HCT116 (cell line): Measurements from ENCODE around the gene PTCD3. TPM values are rescaled to one million over a fixed set of nuclear protein-coding genes. Genes with fewer than 3 reads are reported as not detected.

ENCODE experiments used
- ATAC-seq: fragments of 200-7000 bp; cut with Tn5 transposase; 2 replicates; pipeline ENCODE4 v1.9.1; 2020; ENCODE audit warnings: mild to moderate bottlenecking, moderate library complexity
- BruUV-seq: library from RNA; stranded (reverse); fragments of 400-500 nt; replicated peaks from 2 replicates; lab custom pipeline; 2021; lab: Mats Ljungman, UMichigan
- CTCF ChIA-PET: fragments of 300-600 bp; sonication (Branson Sonifier 250); formaldehyde crosslinking; loops from one replicate; lab custom pipeline; 2021; ENCODE audit warnings: antibody characterized with exemption; lab: Charles Lee
- POLR2A ChIA-PET: fragments of 300-600, 350-600 bp; sonication (Branson Sonifier 250); formaldehyde crosslinking; loops from one replicate; lab custom pipeline; 2021; ENCODE audit warnings: antibody characterized with exemption; lab: Charles Lee
- RAD21 ChIA-PET, 2 experiments: fragments of 300-600 bp; sonication (Branson Sonifier 250); formaldehyde crosslinking; loops; one replicate each; lab custom pipeline; 2023; ENCODE audit warnings: low total read pairs in 2 of 2; ENCODE audit not compliant: uncharacterized antibody in 2 of 2, unreplicated experiment in 2 of 2, low non-redundant PET in 1 of 2; lab: Charles Lee
- DNase-seq: peaks from one replicate; pipeline ENCODE4 v3.0.0-alpha.2; 2010; ENCODE audit warnings: low read depth, low spot score
- H2AFZ ChIP-seq: fragments of 200-600 bp; shearing (Covaris generic), sonication (generic); 2 replicates; pipeline ENCODE4 v1.6.1; 2017; ENCODE audit warnings: low read depth, mixed run types, mixed read lengths, antibody characterized with exemption, low read length; ENCODE audit not compliant: poor library complexity, severe bottlenecking
- H3K27ac ChIP-seq: 2 replicates; pipeline ENCODE4 v1.5.1; 2012; ENCODE audit warnings: low read depth, low read length
- H3K27me3 ChIP-seq: fragments of 200-600 bp; sonication (generic); 2 replicates; pipeline ENCODE4 v1.6.1; 2016; ENCODE audit warnings: mixed run types, low read length, mixed read lengths; ENCODE audit not compliant: insufficient read depth
- H3K36me3 ChIP-seq, 2 experiments: fragments of 200-500 bp in 1 of 2; fragments of 200-600 bp in 1 of 2; sonication (Bioruptor generic) in 1 of 2; sonication (generic) in 1 of 2; 2 replicates each; pipeline versions ENCODE4 v1.5.1 to v1.6.1; 2014 to 2016; ENCODE audit warnings: low read length in 2 of 2, inconsistent platforms in 1 of 2, mixed read lengths in 1 of 2, mixed run types in 1 of 2; ENCODE audit not compliant: insufficient read depth in 2 of 2, control insufficient read depth in 1 of 2
- H3K4me1 ChIP-seq, 2 experiments: fragments of 200-600 bp in 1 of 2; sonication (generic) in 1 of 2; 2 replicates each; pipeline versions ENCODE4 v1.5.1 to v1.6.1; 2012 to 2017; ENCODE audit warnings: low read length in 2 of 2, inconsistent platforms in 1 of 2, mild to moderate bottlenecking in 1 of 2, mixed read lengths in 1 of 2, mixed run types in 1 of 2, moderate library complexity in 1 of 2; ENCODE audit not compliant: insufficient read depth in 2 of 2, control insufficient read depth in 1 of 2
- H3K4me2 ChIP-seq: fragments of 200-600 bp; sonication (generic); 2 replicates; pipeline ENCODE4 v1.6.1; 2017; ENCODE audit warnings: mixed run types, low read length, mixed read lengths
- H3K4me3 ChIP-seq, 2 experiments: fragments of 200-600 bp in 1 of 2; sonication (generic) in 1 of 2; replicated peaks in 1 of 2; 2 replicates each; pipeline ENCODE4 v1.5.1; 2011 to 2016; ENCODE audit warnings: low read length in 2 of 2, control low read depth in 1 of 2, low read depth in 1 of 2, mild to moderate bottlenecking in 1 of 2, mixed read lengths in 1 of 2, mixed run types in 1 of 2
- H3K79me2 ChIP-seq: fragments of 200-600 bp; sonication (generic); 2 replicates; pipeline ENCODE4 v1.6.1; 2017; ENCODE audit warnings: mild to moderate bottlenecking, mixed run types, low read length, moderate library complexity, mixed read lengths; ENCODE audit not compliant: insufficient read depth
- H3K9ac ChIP-seq: fragments of 200-600 bp; sonication (generic); 2 replicates; pipeline ENCODE4 v1.6.1; 2016; ENCODE audit warnings: low read length, mixed read lengths
- H3K9me2 ChIP-seq: fragments of 200-600 bp; sonication (generic), shearing (Covaris generic); 2 replicates; pipeline ENCODE4 v1.6.1; 2017; ENCODE audit warnings: mixed run types, mild to moderate bottlenecking, moderate library complexity; ENCODE audit not compliant: insufficient read depth
- H3K9me3 ChIP-seq, 2 experiments: fragments of 200-500 bp in 1 of 2; fragments of 200-600 bp in 1 of 2; sonication (Bioruptor generic) in 1 of 2; sonication (generic) in 1 of 2; 2 replicates each; pipeline ENCODE4 v1.6.1; 2014 to 2017; ENCODE audit warnings: low read length in 2 of 2, mixed read lengths in 2 of 2, inconsistent platforms in 1 of 2, low read depth in 1 of 2, mild to moderate bottlenecking in 1 of 2, mixed run types in 1 of 2, moderate library complexity in 1 of 2; ENCODE audit not compliant: control insufficient read depth in 1 of 2, insufficient read depth in 1 of 2
- H4K20me1 ChIP-seq: fragments of 200-600 bp; sonication (generic), shearing (Covaris generic); 2 replicates; pipeline ENCODE4 v1.6.1; 2017; ENCODE audit warnings: mixed run types, mild to moderate bottlenecking, moderate library complexity; ENCODE audit not compliant: insufficient read depth
- CTCF ChIP-seq, 3 experiments: fragments of 200-600 bp in 1 of 3; sonication (generic) in 1 of 3; IDR thresholded peaks in 2 of 3; conservative IDR thresholded peaks in 1 of 3; 2 replicates each; pipeline ENCODE4 v1.5.1; 2012 to 2017; ENCODE audit warnings: low read depth in 2 of 3, low read length in 2 of 3, antibody characterized with exemption in 1 of 3, borderline replicate concordance in 1 of 3, control low read depth in 1 of 3, mild to moderate bottlenecking in 1 of 3, mixed read lengths in 1 of 3, mixed run types in 1 of 3, moderate library complexity in 1 of 3; ENCODE audit not compliant: insufficient read depth in 1 of 3
- EZH2phosphoT487 ChIP-seq: fragments of 200-600 bp; IDR thresholded peaks from 2 replicates; pipeline ENCODE4 v1.6.1; 2018; ENCODE audit warnings: antibody characterized with exemption, borderline replicate concordance
- REST ChIP-seq: IDR thresholded peaks from 2 replicates; pipeline ENCODE4 v1.6.1; 2012; ENCODE audit warnings: low read depth
- ZBTB33 ChIP-seq: IDR thresholded peaks from 2 replicates; pipeline ENCODE4 v1.6.1; 2011; ENCODE audit warnings: mild to moderate bottlenecking, low read length, moderate library complexity; ENCODE audit not compliant: insufficient replicate concordance; ENCODE audit errors: extremely low read depth
- ZNF274 ChIP-seq: fragments of 200-500 bp; sonication (Bioruptor generic); IDR thresholded peaks from 2 replicates; pipeline ENCODE4 v1.6.1; 2014; ENCODE audit warnings: mild to moderate bottlenecking, low read depth, low read length, inconsistent platforms
- intact Hi-C: fragments of 100-400 bp; cut with micrococcal nuclease; formaldehyde crosslinking; loops from 2 replicates; pipeline ENCODE4 v1.10.0; 2022
- total RNA-seq: library from RNA; stranded (reverse); gene quantifications from one replicate; pipeline ENCODE4 v1.2.1, GENCODE V29; 2021; ENCODE audit not compliant: unreplicated experiment

Gene PTCD3
- total RNA-seq, 1 experiment from 2014 or later = 154 TPM

GRCh38 chr2:86147793-86148192 is 41.8 kb downstream of the PTCD3 start (continued):
- TF ChIP-seq EZH2phosphoT487 = no peak
- no peak for TF ChIP-seq ZNF274
- no peak for TF ChIP-seq CTCF (IDR thresholded peaks at IDR 0.05 in 2 of 3, conservative IDR thresholded peaks at IDR 0.05 in 1 of 3; ENCODE audit: borderline replicate concordance in 1 of 3, insufficient read depth in 1 of 3, low read depth in 2 of 3, low read length in 2 of 3)
- no peak for TF ChIP-seq ZBTB33

GRCh38 chr2:86150502-86150901 is 44.5 kb downstream of the PTCD3 start:
- CTCF ChIA-PET = no interaction called here
- POLR2A ChIA-PET = no interaction called here

More at GRCh38 chr2:86150502-86150901, 44.5 kb downstream of the PTCD3 start:
- H3K9me2 ChIP-seq = no peaks in the 10 kb centered on the region
- H3K36me3 ChIP-seq = peaks cover 51% of the 10 kb centered on the region in 2 experiments
- BruUV-seq = no TSS peak
- DNase-seq (no peak), ATAC-seq (no peak)
- H3K27ac ChIP-seq = no peak overlapping the region
- H3K27me3 ChIP-seq = no peaks in the 10 kb centered on the region
- H4K20me1 ChIP-seq = no peaks in the 10 kb centered on the region
- TF ChIP-seq REST = no peak
- H3K4me2 ChIP-seq = no peak overlapping the region
- no peak overlapping the region for H2AFZ ChIP-seq
- H3K79me2 ChIP-seq = 0 out of 2 replicates have a peak, but pooled peaks cover 3% of the 10 kb centered on the region
- intact Hi-C loops = no loop called here
- no peaks in the 10 kb centered on the region for H3K4me1 ChIP-seq
- RAD21 ChIA-PET = no interaction called here
- no peaks in the 10 kb centered on the region for H3K9me3 ChIP-seq
- no peak overlapping the region for H3K4me3 ChIP-seq
- no peak overlapping the region for H3K9ac ChIP-seq
